Transverse colon (tissue), 4 donors: ENCODE data around the gene RIC1. TPM values are rescaled to one million over a fixed set of nuclear protein-coding genes. Genes with fewer than 3 reads are reported as not detected.

Source experiments
- DNase-seq: peaks from one replicate; pipeline ENCODE4 v3.0.0-alpha.2; 2019
- H3K27ac ChIP-seq, 4 donors: fragments of 200-600 bp; sonication (generic); 2 replicates each; pipeline ENCODE4 v1.5.1; 2016 to 2018; ENCODE audit warnings: inconsistent platforms in 4 of 4
- H3K27me3 ChIP-seq: fragments of 200-600 bp; sonication (generic); 2 replicates; pipeline ENCODE4 v1.5.1; 2017; ENCODE audit warnings: inconsistent platforms
- H3K36me3 ChIP-seq, 4 donors: fragments of 200-600 bp; sonication (generic); 2 replicates each; pipeline ENCODE4 v1.5.1; 2017 to 2019; ENCODE audit warnings: inconsistent platforms in 4 of 4
- H3K4me1 ChIP-seq, 4 donors: fragments of 200-600 bp; sonication (generic); 2 replicates each; pipeline ENCODE4 v1.5.1; 2017 to 2020; ENCODE audit warnings: inconsistent platforms in 4 of 4
- H3K4me3 ChIP-seq, 4 donors: fragments of 200-600 bp; sonication (generic); 1 replicate in 1 of 4; 2 replicates in 3 of 4; pipeline versions ENCODE4 v1.5.1 to v1.6.1; 2017 to 2019; ENCODE audit warnings: inconsistent platforms in 4 of 4
- H3K9me3 ChIP-seq, 2 donors: fragments of 200-600 bp; sonication (generic); 2 replicates each; pipeline ENCODE4 v1.5.1; 2017 to 2019; ENCODE audit warnings: inconsistent platforms in 2 of 2
- EP300 ChIP-seq: sonication (generic); formaldehyde crosslinking; IDR thresholded peaks from one replicate; pipeline ENCODE4 v1.6.1; 2017; ENCODE audit warnings: antibody characterized with exemption, low read depth
- POLR2A ChIP-seq: fragments of 450-650 bp; IDR thresholded peaks from one replicate; pipeline ENCODE4 v1.6.1; 2016; ENCODE audit warnings: antibody characterized with exemption, mild to moderate bottlenecking, moderate library complexity
- POLR2AphosphoS5 ChIP-seq, 3 donors: sonication (generic); formaldehyde crosslinking; IDR thresholded peaks; one replicate each; pipeline ENCODE4 v1.6.1; 2016; ENCODE audit warnings: antibody characterized with exemption in 3 of 3
- WGBS, 2 donors: methylation state at CpG; one replicate each; pipeline ENCODE4 v1.1.5; 2018; ENCODE audit warnings: low coverage in 1 of 2; 5-methylcytosine and 5-hydroxymethylcytosine counted together
- in situ Hi-C, 4 donors: fragments of 200-750 bp; cut with MboI; loops; one replicate each; pipeline versions ENCODE4 v1.15.0 to v1.15.1; 2017; ENCODE audit warnings: low sequenced_read_pairs in 3 of 4, low pct_ligation_motif_present in 1 of 4, low pct_unique_long_range_greater_than_20kb in 1 of 4
- intact Hi-C: fragments of 100-400 bp; cut with DNase I; formaldehyde crosslinking; loops from one replicate; pipeline ENCODE4 v1.15.1; 2023; ENCODE audit warnings: low total_unique reads
- total RNA-seq, 4 donors: library from RNA; depleted of rRNA; stranded (reverse); fragments of >200 nt; gene quantifications; one replicate each; pipeline ENCODE4 v1.1.0, GENCODE V29; 2016
- TF ChIP-seq, protein P1 (sequence below), 5 experiments: fragments of 200-600 bp in 3 of 5; fragments of 450-650 bp in 2 of 5; sonication (generic) in 3 of 5; IDR thresholded peaks; 1 replicate in 2 of 5; 2 replicates in 3 of 5; pipeline ENCODE4 v1.5.1; 2016 to 2017; ENCODE audit warnings: antibody characterized with exemption in 5 of 5, inconsistent platforms in 3 of 5, mild to moderate bottlenecking in 2 of 5, moderate library complexity in 1 of 5

Gene RIC1
- total RNA-seq, 4 donors from 2014 or later = 22.5 to 93.9 (median 42.8) TPM

DNA sequence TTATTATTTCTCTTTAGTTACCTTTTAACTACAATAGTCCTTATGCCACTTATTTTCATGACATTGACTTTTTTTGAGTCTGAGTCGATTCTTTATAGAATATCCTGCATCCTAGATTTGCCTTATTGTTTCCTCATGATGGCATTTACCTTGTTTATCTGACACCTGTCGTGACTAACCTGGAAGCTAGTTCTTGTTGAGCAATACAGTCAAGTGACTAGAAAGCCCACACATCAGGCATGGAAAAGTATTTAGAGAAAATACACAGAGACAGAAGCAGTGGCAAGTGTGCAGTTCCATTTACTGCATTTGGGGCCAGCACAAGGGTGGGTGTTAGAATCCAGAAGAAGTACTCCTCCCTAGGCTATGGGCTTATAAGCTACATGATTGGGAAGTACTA lies 106.2 kb downstream of the RIC1 start:
- H3K27me3 ChIP-seq = no peaks in the 10 kb centered on the region
- intact Hi-C loops (no loop called here), in situ Hi-C loops (no loop called here)
- no peak for DNase-seq
- WGBS, 2 donors = 96 to 99% methylated on average over 2 of the region's 2 CpGs
- H3K36me3 ChIP-seq = peaks cover 0 to 21% (median 9%) of the 10 kb centered on the region in 4 donors
- no peaks in the 10 kb centered on the region for H3K9me3 ChIP-seq
- H3K27ac ChIP-seq = no peak overlapping the region
- no peak for TF ChIP-seq EP300
- no peak overlapping the region for H3K4me3 ChIP-seq
- H3K4me1 ChIP-seq = no peaks in the 10 kb centered on the region

DNA sequence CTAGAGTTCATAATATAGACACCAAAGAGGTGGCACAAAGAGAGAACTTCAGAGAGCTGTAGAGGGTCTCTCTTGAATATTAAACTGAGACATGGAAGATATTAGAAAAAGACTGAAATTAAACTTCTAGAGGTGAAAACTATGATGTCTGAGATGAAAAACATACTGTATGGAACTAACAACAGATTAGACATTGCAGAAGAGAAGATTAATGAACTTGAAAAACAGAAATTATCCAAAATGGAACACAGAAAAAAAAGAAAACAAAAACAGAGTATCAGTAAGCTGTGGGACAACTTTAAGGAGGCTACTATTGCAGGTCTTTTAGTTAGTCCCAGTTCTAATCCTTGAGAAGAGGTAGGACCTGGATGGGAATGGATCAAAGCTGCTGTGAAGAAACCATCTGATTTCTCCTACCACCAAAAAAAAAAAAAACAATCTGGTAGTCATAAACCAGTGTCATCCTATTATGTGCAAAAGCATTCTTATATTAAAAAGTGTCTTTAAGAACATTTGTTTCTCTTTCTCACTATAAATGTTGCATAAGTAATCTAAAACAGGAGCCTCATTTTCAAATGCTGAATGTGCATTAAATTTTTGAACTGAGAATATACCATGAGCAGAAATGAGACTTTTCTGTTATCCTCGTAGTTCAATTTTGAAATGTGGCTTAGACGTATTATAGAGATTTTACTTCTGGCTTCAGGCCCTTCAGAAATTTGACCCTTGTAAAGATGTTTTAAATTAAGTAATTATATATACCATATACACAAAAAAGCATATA lies 107.8 kb downstream of the RIC1 start:
- intact Hi-C loops = no loop called here
- no peak for TF ChIP-seq POLR2AphosphoS5 (IDR thresholded peaks at IDR 0.05)
- TF ChIP-seq POLR2A = no peak
- TF ChIP-seq EP300 = no peak
- peaks cover 0 to 21% (median 9%) of the 10 kb centered on the region in 4 donors for H3K36me3 ChIP-seq

DNA sequence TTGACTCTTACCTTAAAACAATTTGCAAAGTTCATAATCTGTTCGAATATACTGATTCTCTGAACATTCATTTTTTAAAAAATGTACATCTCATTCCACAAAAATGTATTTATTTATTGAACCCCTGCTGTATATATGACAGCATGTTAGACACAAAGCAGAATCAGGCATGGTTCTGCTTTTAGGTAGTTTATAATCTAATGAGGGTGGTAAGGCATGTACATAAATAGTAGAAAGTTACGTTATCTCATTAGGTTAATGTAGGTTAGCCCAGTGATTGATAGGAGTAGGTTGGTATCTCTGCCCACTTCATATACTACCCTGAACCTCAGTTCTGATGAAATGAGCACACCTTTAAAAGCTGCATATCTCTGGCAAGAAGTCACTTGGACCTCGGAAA lies 114.2 kb downstream of the RIC1 start:
- H3K9me3 ChIP-seq = no peaks in the 10 kb centered on the region
- intact Hi-C loops = no loop called here
- no peak overlapping the region for H3K4me3 ChIP-seq
- H3K27me3 ChIP-seq = no peaks in the 10 kb centered on the region
- no peaks in the 10 kb centered on the region for H3K4me1 ChIP-seq
- 90 to 93% methylated on average over 3 of the region's 3 CpGs for WGBS, 2 donors
- H3K27ac ChIP-seq = no peak overlapping the region
- in situ Hi-C loops = no loop called here
- TF ChIP-seq POLR2AphosphoS5 (IDR thresholded peaks at IDR 0.05) = no peak
- TF ChIP-seq, protein P1, sequence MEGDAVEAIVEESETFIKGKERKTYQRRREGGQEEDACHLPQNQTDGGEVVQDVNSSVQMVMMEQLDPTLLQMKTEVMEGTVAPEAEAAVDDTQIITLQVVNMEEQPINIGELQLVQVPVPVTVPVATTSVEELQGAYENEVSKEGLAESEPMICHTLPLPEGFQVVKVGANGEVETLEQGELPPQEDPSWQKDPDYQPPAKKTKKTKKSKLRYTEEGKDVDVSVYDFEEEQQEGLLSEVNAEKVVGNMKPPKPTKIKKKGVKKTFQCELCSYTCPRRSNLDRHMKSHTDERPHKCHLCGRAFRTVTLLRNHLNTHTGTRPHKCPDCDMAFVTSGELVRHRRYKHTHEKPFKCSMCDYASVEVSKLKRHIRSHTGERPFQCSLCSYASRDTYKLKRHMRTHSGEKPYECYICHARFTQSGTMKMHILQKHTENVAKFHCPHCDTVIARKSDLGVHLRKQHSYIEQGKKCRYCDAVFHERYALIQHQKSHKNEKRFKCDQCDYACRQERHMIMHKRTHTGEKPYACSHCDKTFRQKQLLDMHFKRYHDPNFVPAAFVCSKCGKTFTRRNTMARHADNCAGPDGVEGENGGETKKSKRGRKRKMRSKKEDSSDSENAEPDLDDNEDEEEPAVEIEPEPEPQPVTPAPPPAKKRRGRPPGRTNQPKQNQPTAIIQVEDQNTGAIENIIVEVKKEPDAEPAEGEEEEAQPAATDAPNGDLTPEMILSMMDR (IDR thresholded peaks at IDR 0.05) = no peak
- no peak for TF ChIP-seq POLR2A
- no peak for TF ChIP-seq EP300
- H3K36me3 ChIP-seq = peaks cover 0 to 37% (median 16%) of the 10 kb centered on the region in 4 donors
- DNase-seq = no peak

More for the DNA sequence above, 107.8 kb downstream of the RIC1 start:
- 66 to 96% methylated on average over 2 of the region's 2 CpGs for WGBS, 2 donors
- Histone ChIP-seq H3K27me3 (no peaks in the 10 kb centered on the region), H3K4me3 (no peak overlapping the region), H3K4me1 (no peaks in the 10 kb centered on the region), H3K9me3 (no peaks in the 10 kb centered on the region), H3K27ac (no peak overlapping the region)
- DNase-seq = no peak
- in situ Hi-C loops = no loop called here

- no peak for DNase-seq
- in situ Hi-C loops (no loop called here), intact Hi-C loops (no loop called here)
These were observed 119.5 kb downstream of the RIC1 start for GRCh38 chr9:5748438-5748837.

DNA sequence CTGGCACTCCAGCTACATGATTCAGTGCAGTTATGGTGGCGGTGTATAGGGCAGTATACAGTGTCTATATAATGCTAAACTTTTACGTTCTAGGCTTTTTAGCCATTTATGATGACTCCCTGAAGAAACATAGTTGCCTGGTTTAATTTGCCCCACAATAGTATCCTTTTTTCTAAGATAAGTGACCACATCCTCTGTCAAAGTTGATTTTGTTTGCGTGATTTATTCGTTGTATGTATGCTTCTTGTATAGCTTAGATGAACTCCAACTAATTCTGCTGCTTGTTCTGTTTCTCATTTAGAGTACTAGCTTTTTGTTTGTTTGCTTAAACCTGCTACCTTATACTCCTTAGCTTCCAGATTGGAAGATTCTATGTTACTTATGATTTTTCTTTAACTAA lies 120.4 kb downstream of the RIC1 start:
- TF ChIP-seq, protein P1 (IDR thresholded peaks at IDR 0.05) = no peak
- TF ChIP-seq EP300 = no peak
- no peak for TF ChIP-seq POLR2A
- TF ChIP-seq POLR2AphosphoS5 (IDR thresholded peaks at IDR 0.05) = no peak
- H3K9me3 ChIP-seq = no peaks in the 10 kb centered on the region
- H3K4me3 ChIP-seq = no peak overlapping the region
- in situ Hi-C loops = no loop called here
- intact Hi-C loops = no loop called here
- whole genome bisulfite sequencing, 2 donors = 86 to 93% methylated on average over 2 to 4 of the region's 4 CpGs
- peaks cover 0 to 29% (median 13%) of the 10 kb centered on the region in 4 donors for H3K36me3 ChIP-seq
- no peak overlapping the region for H3K27ac ChIP-seq
- no peak for DNase-seq
- no peaks in the 10 kb centered on the region for H3K27me3 ChIP-seq
- no peaks in the 10 kb centered on the region for H3K4me1 ChIP-seq

More at GRCh38 chr9:5748438-5748837, 119.5 kb downstream of the RIC1 start:
- Histone ChIP-seq H3K4me1 (no peaks in the 10 kb centered on the region), H3K9me3 (no peaks in the 10 kb centered on the region), H3K36me3 (peaks cover 0 to 35% (median 17%) of the 10 kb centered on the region in 4 donors), H3K27ac (no peak overlapping the region), H3K27me3 (no peaks in the 10 kb centered on the region), H3K4me3 (no peak overlapping the region)
- 90 to 100% methylated on average over 1 of the region's 1 CpG for WGBS, 2 donors
- TF ChIP-seq POLR2AphosphoS5 (IDR thresholded peaks at IDR 0.05) (no peak), EP300 (no peak), POLR2A (no peak)
- TF ChIP-seq, protein P1 (IDR thresholded peaks at IDR 0.05) = no peak
